NCI-H345 treated with DMSO at 0.1 percent for 48 hours (cell line): Measurements from ENCODE around the gene PCDH9.
A peak's percentile ranks its signal among the peaks of the same experiment; 100 is the strongest.
"Not testable (repeated sequence)": the region's sequence is repeated elsewhere in the genome, so short reads cannot be mapped to it uniquely, and the experiment has no call there.

Source experiments
- DNase-seq: peaks from one replicate; lab custom pipeline; 2025; ENCODE audit not compliant: unreplicated experiment; lab: John Stamatoyannopoulos, UW

PCDH9 gene

DNA sequence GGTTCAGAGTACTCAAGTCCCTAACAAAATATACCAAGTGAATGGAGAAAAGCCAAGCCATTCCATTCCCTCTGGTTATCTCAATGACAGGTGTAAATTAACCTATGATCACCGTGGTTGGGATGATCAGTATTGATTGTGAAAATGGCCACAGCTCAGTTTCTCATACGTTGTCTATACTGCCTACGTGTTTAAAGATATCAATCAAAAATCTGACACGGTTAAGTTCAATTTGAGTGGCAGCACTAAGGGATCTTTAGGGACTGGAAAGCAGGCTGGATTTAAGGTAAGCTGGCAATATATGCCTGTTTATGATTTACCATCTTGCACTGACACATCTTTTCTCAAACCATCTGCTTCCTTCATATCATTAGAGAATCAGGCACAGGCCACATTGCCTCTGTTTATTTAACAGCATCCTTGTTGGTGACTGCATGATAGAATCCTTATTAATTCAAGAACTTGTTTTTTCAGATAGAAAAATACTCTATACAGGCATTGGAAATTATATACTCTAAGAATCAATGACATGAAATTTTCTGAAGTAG, 907.9 kb downstream of the PCDH9 start:
- no peak for DNase-seq

DNA sequence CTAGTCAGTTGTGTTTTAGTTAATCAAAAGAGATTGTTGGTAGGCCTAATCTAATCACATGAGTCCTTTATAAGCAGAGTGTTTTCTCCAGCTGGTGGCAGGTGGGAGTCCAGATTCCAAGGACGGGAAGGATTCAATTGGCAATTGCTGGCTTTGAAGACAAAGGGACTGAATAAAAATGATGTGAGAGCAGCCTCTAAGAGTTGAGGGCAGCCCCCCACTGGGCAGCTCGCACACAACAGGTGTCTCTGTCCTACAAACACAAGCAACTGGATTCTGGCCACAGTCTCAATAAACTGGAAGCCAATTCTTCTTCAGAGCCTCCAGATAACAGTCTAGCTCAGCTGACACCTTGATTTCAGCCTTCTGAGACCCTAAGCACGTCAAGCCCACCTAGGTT, 915.2 kb downstream of the PCDH9 start:
- DNase-seq: peak; percentile 52

DNA sequence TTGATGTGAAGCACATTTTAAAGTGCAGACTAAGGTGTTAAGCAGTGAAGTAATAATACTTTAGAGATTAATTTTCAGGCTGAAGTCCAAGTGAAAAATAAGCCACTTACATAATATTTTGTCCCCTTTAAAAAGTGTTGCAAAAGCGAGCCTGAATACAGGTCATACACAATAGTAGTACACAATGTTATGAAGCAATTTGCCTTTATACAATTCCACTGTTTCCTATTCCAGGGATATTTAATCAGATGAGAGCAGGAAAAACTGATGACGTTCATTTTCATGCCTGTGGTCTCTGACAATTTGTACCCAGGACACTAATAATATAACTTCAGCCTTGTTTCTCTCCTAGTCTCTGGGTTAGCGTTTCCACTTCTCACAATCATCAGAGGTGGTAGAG, 916.7 kb downstream of the PCDH9 start:
- no peak for DNase-seq

DNA sequence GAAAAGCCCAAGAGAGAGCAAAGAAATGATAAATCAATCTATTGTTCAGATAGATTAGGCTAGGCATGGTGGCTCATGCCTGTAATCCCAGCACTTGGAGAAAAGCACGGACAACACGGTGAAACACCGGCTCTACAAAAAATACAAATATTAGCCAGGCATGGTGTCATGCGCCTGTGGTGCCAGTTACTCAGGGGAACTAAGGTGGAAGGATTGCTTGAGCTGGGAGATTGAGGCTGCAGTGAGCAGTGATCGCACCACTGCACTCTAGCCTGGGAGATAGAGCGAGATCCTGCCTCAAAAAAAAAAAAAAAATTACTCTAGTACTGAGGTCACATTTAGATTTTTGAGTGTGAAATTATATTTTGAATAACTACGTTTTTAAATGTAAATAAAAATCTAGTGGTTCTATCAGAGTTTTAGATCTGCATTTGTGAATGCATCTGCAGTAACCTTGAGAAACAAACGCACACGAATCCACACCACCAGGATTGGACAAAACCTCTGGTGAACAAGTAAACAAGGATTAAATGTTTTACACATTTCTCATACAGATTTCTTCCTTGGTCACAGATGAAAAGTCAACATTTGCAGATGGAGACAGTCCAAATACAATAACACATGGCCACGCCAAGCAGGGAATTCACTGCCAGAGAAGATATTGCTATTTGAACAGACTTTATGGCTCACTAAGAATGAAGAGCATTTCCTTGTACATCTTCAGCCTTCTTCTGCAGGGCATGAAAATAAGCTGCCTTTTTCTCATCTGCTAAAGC, 917.6 kb downstream of the PCDH9 start:
- DNase-seq: peak; percentile 72

DNA sequence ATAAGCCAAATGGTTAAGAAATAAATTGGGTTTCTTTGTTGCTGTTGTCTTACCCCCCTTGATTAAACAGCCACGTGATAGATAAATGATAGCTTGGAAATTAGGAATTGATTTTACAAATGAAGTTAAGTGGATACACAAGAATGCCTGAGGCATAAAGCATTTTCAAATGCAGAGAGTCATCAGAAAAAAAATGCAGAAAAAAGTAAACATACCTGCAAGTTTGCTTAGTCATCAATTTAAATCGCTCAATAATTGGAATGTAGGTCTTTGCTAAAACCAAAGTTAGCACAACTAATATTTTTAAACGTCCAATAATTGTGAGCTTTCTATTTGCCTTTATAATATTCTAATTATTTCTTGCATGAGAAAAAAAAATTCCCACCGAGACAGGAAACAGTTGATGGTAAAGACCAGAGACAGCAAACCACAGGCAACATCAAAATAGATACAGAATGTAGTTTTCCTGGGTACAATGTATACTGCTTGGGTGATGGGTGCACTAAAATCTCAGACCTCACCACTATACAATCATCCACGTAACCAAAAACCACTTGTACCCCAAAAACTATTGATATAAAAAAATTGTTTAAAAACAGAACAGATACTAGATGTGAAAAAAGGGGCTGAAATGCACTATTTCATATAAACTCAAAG, 924.0 kb downstream of the PCDH9 start:
- DNase-seq: no peak

DNA sequence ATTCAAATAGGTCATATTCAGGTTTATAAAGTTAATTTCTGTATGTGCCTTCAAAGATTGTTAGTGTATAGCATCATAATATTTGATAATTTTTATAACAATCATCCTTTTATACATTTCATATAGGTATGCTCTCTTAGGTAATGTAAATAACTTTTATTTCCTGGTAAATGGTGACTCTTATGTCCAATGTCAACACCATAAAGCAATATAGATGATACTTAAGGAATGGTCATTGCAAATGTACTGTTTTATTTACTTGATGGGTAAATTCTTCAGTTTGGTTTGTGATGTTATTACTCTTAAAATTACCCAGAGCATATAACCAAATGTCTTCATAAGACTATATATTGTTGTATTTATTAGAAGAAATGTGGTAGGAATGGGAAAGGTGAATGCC, 928.7 kb downstream of the PCDH9 start:
- DNase-seq: no peak

DNA sequence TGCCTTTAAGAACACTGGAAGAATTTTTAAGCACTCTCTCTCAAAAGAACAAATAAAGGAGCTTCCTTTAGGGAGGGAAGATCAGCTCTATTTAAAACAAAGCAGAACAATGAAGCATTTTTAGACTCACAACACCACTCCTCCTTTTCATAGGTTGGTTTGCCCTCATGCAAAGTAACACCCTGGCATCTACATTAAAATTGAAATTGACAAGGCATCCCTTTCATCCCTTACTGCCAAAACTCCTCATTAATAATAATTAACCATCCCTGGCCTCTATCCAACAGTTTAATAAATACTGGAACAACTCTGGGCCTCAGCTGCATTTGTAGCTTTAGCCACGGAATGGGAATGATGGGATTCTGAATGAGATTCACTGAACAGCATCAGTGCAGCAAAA, 929.1 kb downstream of the PCDH9 start:
- DNase-seq: no peak

DNA sequence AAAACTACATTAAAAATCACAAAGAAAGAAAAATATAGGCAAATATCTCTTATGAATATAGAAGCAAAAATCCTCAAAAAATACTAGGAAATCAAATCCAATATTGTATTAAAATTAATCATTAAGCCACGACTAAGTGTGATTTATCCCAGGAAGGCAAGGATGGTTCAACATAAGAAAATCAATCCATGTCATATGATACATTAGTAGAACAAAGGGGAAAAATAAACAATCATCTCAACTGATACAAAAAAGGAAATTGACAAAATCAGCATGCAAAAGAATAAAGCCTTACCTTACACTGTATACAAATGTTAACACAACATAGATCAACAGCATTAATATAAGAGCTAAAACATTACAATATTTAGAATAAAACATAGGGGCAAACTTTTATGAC, 933.3 kb downstream of the PCDH9 start:
- DNase-seq: no peak

DNA sequence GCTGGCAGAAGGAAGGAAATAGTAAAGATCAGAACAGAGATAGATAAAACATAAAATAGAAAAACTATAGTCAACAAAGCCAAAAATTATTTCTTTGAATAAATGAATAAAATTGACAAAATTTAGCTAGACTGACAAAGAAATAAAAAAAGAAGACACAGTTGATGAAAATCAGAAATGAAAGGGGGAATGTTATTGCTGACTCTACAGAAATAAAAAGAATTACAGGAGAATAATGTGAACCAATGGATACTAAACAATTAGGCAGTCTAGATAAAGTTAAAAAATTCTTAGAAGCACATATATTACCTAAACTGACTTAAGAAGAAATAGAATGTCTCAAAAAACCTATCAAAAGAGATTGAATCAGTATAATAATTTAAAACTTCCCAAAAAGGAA, 933.8 kb downstream of the PCDH9 start:
- DNase-seq: no peak

DNA sequence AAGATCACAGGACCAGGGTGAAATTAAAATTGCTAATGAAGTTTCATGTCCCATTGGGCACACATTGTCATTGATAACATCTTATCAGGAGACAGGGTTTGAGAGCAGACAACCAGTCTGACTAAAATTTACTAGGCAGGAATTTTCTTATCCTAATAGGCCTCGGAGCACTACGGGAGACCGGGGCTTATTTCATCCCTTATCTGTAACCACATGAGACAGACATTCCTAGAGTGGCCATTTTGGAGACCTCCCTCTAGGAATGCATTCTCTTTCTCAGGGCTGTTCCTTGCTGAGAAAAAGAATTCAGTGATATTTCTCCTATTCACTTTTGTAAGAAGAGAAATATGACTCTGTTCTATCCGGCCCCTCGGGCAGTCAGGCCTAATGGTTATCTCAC, 943.3 kb downstream of the PCDH9 start:
- not testable (repeated sequence) for DNase-seq

DNA sequence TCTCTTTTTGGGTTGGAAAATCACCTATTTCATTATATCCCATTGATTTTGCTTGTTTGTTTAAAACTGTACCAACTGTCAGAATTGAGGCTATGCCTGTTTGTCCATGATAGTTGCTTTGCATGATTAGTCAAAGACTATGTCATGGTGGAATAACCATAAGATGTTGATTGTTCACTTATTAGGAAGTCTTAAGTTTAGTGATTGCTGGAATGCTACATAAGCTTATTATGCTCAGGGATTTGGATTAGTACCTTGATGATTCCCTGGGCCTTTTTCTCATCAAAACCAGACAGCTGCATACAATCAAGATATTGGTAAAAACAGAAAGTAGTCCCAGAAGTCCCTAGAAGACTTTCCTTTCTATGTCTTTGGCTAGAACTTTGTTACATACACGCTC, 954.7 kb downstream of the PCDH9 start:
- DNase-seq: no peak

DNA sequence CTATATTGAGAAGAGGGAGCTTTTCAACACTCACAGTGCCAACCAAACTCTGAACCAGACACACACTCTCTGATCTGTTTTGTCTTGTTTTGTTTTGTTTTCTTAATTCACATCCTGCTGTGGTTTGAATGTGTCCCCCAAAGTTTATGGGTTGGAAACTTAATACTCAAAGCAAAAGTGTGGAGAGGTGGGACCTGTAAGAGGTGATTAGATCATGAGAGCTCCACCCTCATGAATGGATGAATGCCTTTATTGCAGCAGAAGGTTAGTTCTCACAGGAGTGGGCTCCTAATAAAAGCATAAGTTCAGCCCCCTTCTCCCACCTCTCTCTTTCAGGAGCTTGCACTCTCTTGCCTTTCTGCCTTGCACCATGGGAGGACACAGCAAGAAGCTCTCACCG, 957.1 kb downstream of the PCDH9 start:
- no peak for DNase-seq

DNA sequence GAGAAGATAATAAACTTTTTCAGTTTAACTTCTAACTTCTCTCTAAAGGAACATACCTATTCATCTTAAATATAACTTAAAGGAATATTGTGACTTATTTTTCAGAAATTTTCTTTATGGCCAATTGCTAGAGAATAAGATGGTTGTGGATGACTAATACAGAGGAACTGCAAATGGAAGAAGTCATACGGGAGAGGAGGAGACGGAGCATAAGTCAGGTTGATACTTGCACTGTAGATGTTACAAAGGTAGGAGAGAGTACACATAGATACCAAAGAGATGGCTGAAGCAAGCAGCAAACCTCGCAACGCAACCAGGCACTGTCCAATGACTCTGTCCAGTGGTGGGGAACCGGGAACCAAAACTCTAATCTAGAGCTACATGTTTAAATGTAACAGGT, 963.4 kb downstream of the PCDH9 start:
- DNase-seq: no peak

DNA sequence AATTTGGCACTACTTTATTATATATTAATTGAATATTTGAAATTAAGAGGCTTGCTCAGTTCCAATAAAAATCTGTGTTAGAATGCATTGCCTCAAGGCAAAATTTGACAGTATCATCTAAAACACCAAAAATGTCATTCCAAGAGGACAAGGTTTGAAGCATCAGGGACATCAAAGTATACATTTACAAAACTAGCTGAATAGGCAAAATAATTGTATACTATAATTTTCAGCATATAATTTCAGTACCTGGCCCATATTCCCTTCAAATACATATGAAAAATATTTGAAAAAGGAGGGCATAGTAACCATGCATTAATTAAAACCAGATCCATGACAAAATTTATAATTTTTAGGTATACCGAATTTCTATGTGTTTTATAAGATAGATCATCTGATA, 963.8 kb downstream of the PCDH9 start:
- no peak for DNase-seq

DNA sequence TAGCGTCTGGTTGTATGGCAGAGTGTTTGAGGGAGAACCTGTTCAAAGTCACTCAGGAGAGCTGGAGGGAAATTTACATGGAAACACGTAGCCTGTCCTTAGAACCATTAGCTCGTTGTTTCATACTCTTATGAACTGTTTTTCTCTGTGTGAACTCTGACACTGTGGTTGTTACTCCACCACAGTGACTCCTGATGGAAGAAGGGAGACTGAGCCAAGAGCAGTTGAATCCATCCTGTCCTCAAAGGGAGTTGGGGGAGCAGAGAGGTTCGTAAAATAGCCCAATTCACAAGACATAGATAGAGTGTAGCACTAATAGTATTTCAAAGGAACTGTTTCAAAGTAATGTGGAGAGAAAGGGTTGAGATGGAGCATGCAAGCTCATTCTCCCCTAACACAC, 964.8 kb downstream of the PCDH9 start:
- DNase-seq: no peak

DNA sequence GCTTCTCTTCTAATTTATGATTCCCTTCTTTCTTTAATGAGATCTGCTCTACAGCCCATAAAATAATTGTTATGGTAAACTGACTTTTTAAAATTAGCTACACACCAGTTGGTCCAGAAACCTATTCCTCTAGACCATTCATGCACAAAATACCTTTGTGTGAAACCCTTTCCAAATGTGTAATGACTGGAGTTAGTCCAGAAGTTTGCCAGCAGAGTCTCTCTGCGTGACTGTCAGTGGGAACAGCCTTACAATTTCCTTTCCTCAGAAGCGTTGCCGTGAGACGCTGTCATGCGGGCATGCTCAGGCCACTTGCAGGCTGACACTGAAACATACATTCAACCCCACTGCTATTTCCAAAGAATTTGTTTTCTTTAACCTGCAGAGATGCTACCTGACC, 965.2 kb downstream of the PCDH9 start:
- DNase-seq: no peak

DNA sequence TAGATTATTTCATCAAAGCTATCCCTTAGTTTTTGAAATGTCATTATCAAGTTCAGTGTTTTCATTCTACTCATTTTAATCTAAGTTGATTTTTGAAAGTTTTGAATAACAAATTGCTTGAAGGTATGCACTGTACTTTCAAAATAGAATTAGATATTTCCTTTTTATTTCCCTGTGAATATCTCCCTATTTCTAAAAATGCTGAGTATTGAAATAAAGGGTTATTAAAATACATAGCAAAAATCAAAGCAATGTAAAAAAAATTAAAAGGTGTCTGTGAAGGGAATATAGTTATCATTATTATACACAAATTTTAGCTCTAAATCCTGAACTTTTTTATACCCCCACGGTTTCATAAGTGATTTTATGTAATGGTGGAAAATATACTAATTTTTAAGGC, 967.8 kb downstream of the PCDH9 start:
- DNase-seq: no peak

DNA sequence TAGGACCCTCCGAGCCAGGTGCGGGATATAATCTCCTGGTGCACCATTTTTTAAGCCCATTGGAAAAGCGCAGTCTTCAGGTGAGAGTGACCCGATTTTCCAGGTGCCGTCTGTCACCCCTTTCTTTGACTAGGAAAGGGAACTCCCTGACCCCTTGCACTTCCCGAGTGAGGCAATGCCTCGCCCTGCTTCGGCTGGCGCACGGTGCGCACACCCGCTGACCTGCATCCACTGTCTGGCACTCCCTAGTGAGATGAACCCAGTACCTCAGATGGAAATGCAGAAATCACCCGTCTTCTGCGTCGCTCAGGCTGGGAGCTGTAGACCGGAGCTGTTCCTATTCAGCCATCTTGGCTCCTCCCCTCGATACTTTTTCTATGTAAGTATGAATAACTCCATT, 970.7 kb downstream of the PCDH9 start:
- DNase-seq: not testable (repeated sequence)
